Stimulated activated CD8-positive, alpha-beta memory T cell treated with anti-CD3 and anti-CD28 coated beads, Interleukin-12 subunit alpha, Interleukin-12 subunit beta, amount 100 ng/mL, for 24 hours (primary cell): ENCODE measurements around the gene SDK1.

Source experiments
- DNase-seq: peaks from one replicate; pipeline ENCODE4 v3.0.0-alpha.2; 2020; ENCODE audit errors: extremely low read depth

The SDK1 gene

GRCh38 chr7:4018601-4019316, 717.7 kb downstream of the SDK1 start:
- no peak for DNase-seq

- no peak for DNase-seq
Observed at GRCh38 chr7:4020086-4020485, 719.0 kb downstream of the SDK1 start.

- no peak for DNase-seq
Observed at GRCh38 chr7:4021413-4021812, 720.4 kb downstream of the SDK1 start.

GRCh38 chr7:4022265-4022664, 721.2 kb downstream of the SDK1 start:
- DNase-seq, result no peak

GRCh38 chr7:4023502-4023901, 722.5 kb downstream of the SDK1 start:
- no peak for DNase-seq

GRCh38 chr7:4024133-4024532, 723.1 kb downstream of the SDK1 start:
- no peak for DNase-seq

- no peak for DNase-seq
Observed at GRCh38 chr7:4024806-4025205, 723.8 kb downstream of the SDK1 start.

GRCh38 chr7:4025210-4025609, 724.2 kb downstream of the SDK1 start:
- DNase-seq, result no peak

- DNase-seq, result no peak
Observed at GRCh38 chr7:4025694-4026615, 724.9 kb downstream of the SDK1 start.

- DNase-seq, result no peak
Observed at GRCh38 chr7:4026941-4027486, 726.0 kb downstream of the SDK1 start.

- DNase-seq, result no peak
Observed at GRCh38 chr7:4028221-4028620, 727.2 kb downstream of the SDK1 start.

GRCh38 chr7:4029941-4030340, 728.9 kb downstream of the SDK1 start:
- no peak for DNase-seq

GRCh38 chr7:4030346-4030950, 729.4 kb downstream of the SDK1 start:
- DNase-seq, result no peak

- DNase-seq, result no peak
Observed at GRCh38 chr7:4033996-4034395, 732.9 kb downstream of the SDK1 start.

GRCh38 chr7:4037308-4037707, 736.3 kb downstream of the SDK1 start:
- DNase-seq, result no peak

GRCh38 chr7:4037877-4038276, 736.8 kb downstream of the SDK1 start:
- no peak for DNase-seq

- no peak for DNase-seq
Observed at GRCh38 chr7:4040109-4040928, 739.3 kb downstream of the SDK1 start.

- DNase-seq, result no peak
Observed at GRCh38 chr7:4042402-4043045, 741.5 kb downstream of the SDK1 start.

GRCh38 chr7:4043988-4044387, 742.9 kb downstream of the SDK1 start:
- DNase-seq, result no peak

- no peak for DNase-seq
Observed at GRCh38 chr7:4045450-4045849, 744.4 kb downstream of the SDK1 start.

GRCh38 chr7:4045975-4046374, 744.9 kb downstream of the SDK1 start:
- DNase-seq, result no peak
